ENCODE measurements around the gene SESN3.
"Not testable (repeated sequence)": the region's sequence is repeated elsewhere in the genome, so short reads cannot be mapped to it uniquely, and the experiment has no call there.

SESN3 gene

GRCh38 chr11:95138448-95138847, 92.6 kb downstream of the SESN3 start:
- DNase-seq (ENCODE audit: low spot score in 2 of 2) (no peak), ATAC-seq (replicated peaks; ENCODE audit: extremely low read depth, poor library complexity, severe bottlenecking) (no peak)
- H3K27ac Mint-ChIP-seq (ENCODE audit: low read depth), result no peak overlapping the region
- H3K4me3 Mint-ChIP-seq, result no peak overlapping the region
- H3K27me3 Mint-ChIP-seq, result peaks cover 17% of the 10 kb centered on the region
- H3K9me3 Mint-ChIP-seq, result no peaks in the 10 kb centered on the region
- H3K36me3 Mint-ChIP-seq (ENCODE audit: insufficient read depth), result no peaks in the 10 kb centered on the region
- no peaks in the 10 kb centered on the region for H3K4me1 Mint-ChIP-seq

- DNase-seq (ENCODE audit: low spot score in 2 of 2), result no peak
- Mint-ChIP-seq H3K36me3 (ENCODE audit: insufficient read depth) (peaks cover under 1% of the 10 kb centered on the region), H3K4me1 (peaks cover 3% of the 10 kb centered on the region), H3K4me3 (no peak overlapping the region), H3K27ac (ENCODE audit: low read depth) (no peak overlapping the region), H3K27me3 (peaks cover 6% of the 10 kb centered on the region), H3K9me3 (no peaks in the 10 kb centered on the region)
- ATAC-seq (replicated peaks; ENCODE audit: extremely low read depth, poor library complexity, severe bottlenecking), result no peak
Observed at GRCh38 chr11:95137299-95137698, 93.7 kb downstream of the SESN3 start.

DNA sequence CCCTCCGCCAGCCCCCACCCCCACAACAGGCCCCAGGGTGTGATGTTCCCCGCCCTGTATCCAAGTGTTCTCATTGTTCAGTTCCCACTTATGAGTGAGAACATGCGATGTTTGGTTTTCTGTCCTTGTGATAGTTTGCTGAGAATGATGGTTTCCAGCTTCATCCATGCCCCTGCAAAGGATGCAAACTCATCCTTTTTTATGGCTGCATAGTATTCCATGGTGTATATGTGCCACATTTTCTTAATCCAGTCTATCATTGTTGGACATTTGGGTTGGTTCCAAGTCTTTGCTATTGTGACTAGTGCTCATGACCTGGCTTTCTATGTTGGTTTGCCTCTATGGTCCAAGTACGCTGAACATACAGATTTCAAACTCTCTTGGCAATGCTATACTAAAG, 94.3 kb downstream of the SESN3 start:
- not testable (repeated sequence) for ATAC-seq (replicated peaks; ENCODE audit: extremely low read depth, poor library complexity, severe bottlenecking); DNase-seq (ENCODE audit: low spot score in 2 of 2); H3K27me3 Mint-ChIP-seq; H3K9me3 Mint-ChIP-seq; H3K4me1 Mint-ChIP-seq; H3K4me3 Mint-ChIP-seq; H3K27ac Mint-ChIP-seq (ENCODE audit: low read depth); H3K36me3 Mint-ChIP-seq (ENCODE audit: insufficient read depth)

DNA sequence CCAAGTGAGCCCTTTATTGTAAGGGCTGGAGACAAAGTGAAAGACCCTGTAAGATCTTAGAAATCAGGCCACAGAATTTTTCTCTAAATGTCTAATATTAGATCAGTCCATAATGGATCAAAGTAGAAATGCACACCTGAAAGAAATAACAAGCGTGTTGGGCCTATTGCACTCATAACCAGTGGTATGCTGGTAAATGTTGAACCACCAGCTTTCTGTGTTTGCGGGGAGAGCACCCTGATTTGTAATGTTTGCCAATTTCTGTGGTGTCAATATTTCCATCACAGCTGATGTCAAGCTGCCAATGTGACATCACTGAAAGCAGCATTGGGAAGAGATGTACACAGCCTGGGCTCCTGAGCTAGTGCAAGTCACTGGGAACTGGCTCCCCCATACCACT, 95.1 kb downstream of the SESN3 start:
- Mint-ChIP-seq H3K27ac (ENCODE audit: low read depth) (no peak overlapping the region), H3K4me3 (no peak overlapping the region), H3K27me3 (no peaks in the 10 kb centered on the region), H3K4me1 (peaks cover 6% of the 10 kb centered on the region), H3K36me3 (ENCODE audit: insufficient read depth) (peaks cover 3% of the 10 kb centered on the region), H3K9me3 (no peaks in the 10 kb centered on the region)
- DNase-seq (ENCODE audit: low spot score in 2 of 2) (no peak), ATAC-seq (replicated peaks; ENCODE audit: extremely low read depth, poor library complexity, severe bottlenecking) (no peak)

- no peaks in the 10 kb centered on the region for H3K9me3 Mint-ChIP-seq
- no peak overlapping the region for H3K4me3 Mint-ChIP-seq
- H3K36me3 Mint-ChIP-seq (ENCODE audit: insufficient read depth), result peaks cover 3% of the 10 kb centered on the region
- no peaks in the 10 kb centered on the region for H3K27me3 Mint-ChIP-seq
- peaks cover 6% of the 10 kb centered on the region for H3K4me1 Mint-ChIP-seq
- no peak overlapping the region for H3K27ac Mint-ChIP-seq (ENCODE audit: low read depth)
- no peak for DNase-seq (ENCODE audit: low spot score in 2 of 2)
- ATAC-seq (replicated peaks; ENCODE audit: extremely low read depth, poor library complexity, severe bottlenecking), result no peak
Observed at GRCh38 chr11:95135155-95135554, 95.8 kb downstream of the SESN3 start.

DNA sequence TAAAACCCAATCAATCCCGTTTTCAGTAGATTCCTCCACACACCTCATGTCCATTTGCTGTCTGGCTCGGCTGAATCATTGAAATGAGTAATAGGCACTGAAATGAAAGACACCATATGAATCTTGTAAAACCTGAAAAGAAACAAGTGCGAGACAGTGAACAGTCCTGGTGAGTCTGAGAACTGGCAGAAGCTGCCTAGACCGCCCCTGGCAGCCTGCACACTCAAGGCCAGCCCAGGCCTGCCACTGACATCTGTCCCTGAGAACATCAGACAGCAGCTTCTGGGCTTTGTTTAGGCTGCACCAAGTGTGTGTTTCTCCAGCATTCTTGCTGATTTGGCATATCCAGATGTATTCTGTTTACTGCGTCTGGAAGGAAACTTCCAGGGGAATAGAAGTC, 96.5 kb downstream of the SESN3 start:
- Mint-ChIP-seq H3K4me1 (peaks cover 6% of the 10 kb centered on the region), H3K9me3 (no peaks in the 10 kb centered on the region), H3K4me3 (no peak overlapping the region), H3K27ac (ENCODE audit: low read depth) (no peak overlapping the region), H3K36me3 (ENCODE audit: insufficient read depth) (peaks cover 7% of the 10 kb centered on the region), H3K27me3 (no peaks in the 10 kb centered on the region)
- no peak for ATAC-seq (replicated peaks; ENCODE audit: extremely low read depth, poor library complexity, severe bottlenecking)
- no peak for DNase-seq (ENCODE audit: low spot score in 2 of 2)

GRCh38 chr11:95132956-95133355, 98.0 kb downstream of the SESN3 start:
- no peaks in the 10 kb centered on the region for H3K9me3 Mint-ChIP-seq
- peaks cover 6% of the 10 kb centered on the region for H3K4me1 Mint-ChIP-seq
- no peaks in the 10 kb centered on the region for H3K27me3 Mint-ChIP-seq
- no peak for DNase-seq (ENCODE audit: low spot score in 2 of 2)
- no peak overlapping the region for H3K27ac Mint-ChIP-seq (ENCODE audit: low read depth)
- ATAC-seq (replicated peaks; ENCODE audit: extremely low read depth, poor library complexity, severe bottlenecking), result no peak
- peaks cover 16% of the 10 kb centered on the region for H3K36me3 Mint-ChIP-seq (ENCODE audit: insufficient read depth)
- no peak overlapping the region for H3K4me3 Mint-ChIP-seq

DNA sequence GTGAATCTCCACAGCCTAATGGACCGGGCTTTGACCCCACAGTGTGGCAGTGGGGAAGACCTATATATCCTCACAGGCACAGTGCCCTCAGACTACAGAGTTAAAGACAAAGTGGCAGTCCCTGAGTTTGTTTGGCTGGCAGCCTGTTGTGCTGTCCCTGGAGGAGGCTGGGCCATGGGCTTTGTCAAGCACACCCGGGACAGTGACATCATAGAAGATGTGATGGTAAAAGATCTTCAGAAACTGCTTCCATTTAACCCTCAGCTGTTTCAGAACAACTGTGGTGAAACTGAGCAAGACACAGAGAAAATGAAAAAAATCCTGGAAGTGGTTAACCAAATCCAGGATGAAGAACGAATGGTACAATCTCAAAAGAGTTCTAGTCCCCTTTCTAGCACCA, 102.4 kb downstream of the SESN3 start:
- Mint-ChIP-seq H3K4me1 (peaks cover 6% of the 10 kb centered on the region), H3K4me3 (no peak overlapping the region), H3K27me3 (no peaks in the 10 kb centered on the region), H3K27ac (ENCODE audit: low read depth) (no peak overlapping the region), H3K36me3 (ENCODE audit: insufficient read depth) (peaks cover 16% of the 10 kb centered on the region), H3K9me3 (no peaks in the 10 kb centered on the region)
- DNase-seq (ENCODE audit: low spot score in 2 of 2), result no peak
- ATAC-seq (replicated peaks; ENCODE audit: extremely low read depth, poor library complexity, severe bottlenecking), result no peak

GRCh38 chr11:95123556-95123955, 107.4 kb downstream of the SESN3 start:
- no peaks in the 10 kb centered on the region for H3K9me3 Mint-ChIP-seq
- H3K27ac Mint-ChIP-seq (ENCODE audit: low read depth), result no peak overlapping the region
- H3K36me3 Mint-ChIP-seq (ENCODE audit: insufficient read depth), result peaks cover 5% of the 10 kb centered on the region
- H3K4me3 Mint-ChIP-seq, result no peak overlapping the region
- H3K27me3 Mint-ChIP-seq, result no peaks in the 10 kb centered on the region
- DNase-seq (ENCODE audit: low spot score in 2 of 2) (no peak), ATAC-seq (replicated peaks; ENCODE audit: extremely low read depth, poor library complexity, severe bottlenecking) (no peak)
- peaks cover 13% of the 10 kb centered on the region for H3K4me1 Mint-ChIP-seq

DNA sequence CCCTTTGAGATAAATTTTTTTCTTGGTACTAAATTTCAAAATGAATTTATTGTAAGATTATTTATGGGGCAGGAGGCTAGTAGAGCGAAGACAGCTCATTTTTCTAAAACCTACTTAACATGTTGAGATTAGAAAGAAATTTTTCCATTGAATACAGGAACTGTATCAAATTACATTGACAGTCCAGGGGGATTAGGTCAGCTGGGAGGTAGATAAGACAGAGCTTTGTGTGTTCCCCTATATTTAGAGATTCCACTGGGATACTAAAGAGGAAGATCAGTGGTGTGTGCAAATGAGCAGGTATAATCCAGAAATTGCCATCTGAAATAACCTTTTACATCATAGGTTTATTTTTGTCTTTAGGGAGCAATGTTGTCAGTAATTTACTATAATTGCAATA, 109.3 kb downstream of the SESN3 start:
- ATAC-seq (replicated peaks; ENCODE audit: extremely low read depth, poor library complexity, severe bottlenecking) (no peak), DNase-seq (ENCODE audit: low spot score in 2 of 2) (no peak)
- Mint-ChIP-seq H3K36me3 (ENCODE audit: insufficient read depth) (peaks cover 2% of the 10 kb centered on the region), H3K9me3 (no peaks in the 10 kb centered on the region), H3K4me1 (peaks cover 24% of the 10 kb centered on the region), H3K27ac (ENCODE audit: low read depth) (no peak overlapping the region), H3K4me3 (no peak overlapping the region), H3K27me3 (no peaks in the 10 kb centered on the region)

- H3K9me3 Mint-ChIP-seq, result no peaks in the 10 kb centered on the region
Observed at GRCh38 chr11:95119361-95120060, 111.5 kb downstream of the SESN3 start.

DNA sequence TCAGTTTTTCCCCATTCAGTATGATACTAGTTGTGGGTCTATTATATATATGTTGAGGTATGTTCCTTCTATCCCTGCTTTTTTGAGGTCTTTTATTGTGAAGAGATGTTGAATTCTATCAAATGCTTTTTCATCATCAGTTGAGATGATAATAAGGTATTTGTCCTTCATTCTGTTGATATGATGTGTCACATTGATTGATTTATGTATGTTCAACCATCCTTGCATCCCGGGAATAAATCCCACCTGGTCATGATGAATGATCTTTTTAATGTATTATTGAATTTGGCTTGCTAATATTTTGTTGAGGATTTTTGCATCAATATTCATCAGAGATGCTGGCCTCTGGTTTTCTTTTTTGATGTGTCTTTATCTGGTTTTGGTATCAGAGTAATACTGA, 115.4 kb downstream of the SESN3 start:
- no peak for ATAC-seq (replicated peaks; ENCODE audit: extremely low read depth, poor library complexity, severe bottlenecking)
- H3K9me3 Mint-ChIP-seq, result no peaks in the 10 kb centered on the region
- no peak overlapping the region for H3K27ac Mint-ChIP-seq (ENCODE audit: low read depth)
- peaks cover 2% of the 10 kb centered on the region for H3K36me3 Mint-ChIP-seq (ENCODE audit: insufficient read depth)
- no peak overlapping the region for H3K4me3 Mint-ChIP-seq
- no peak for DNase-seq (ENCODE audit: low spot score in 2 of 2)
- no peaks in the 10 kb centered on the region for H3K27me3 Mint-ChIP-seq
- H3K4me1 Mint-ChIP-seq, result peaks cover 26% of the 10 kb centered on the region

More at GRCh38 chr11:95119361-95120060, 111.5 kb downstream of the SESN3 start:
- Mint-ChIP-seq H3K4me1 (peaks cover 24% of the 10 kb centered on the region), H3K4me3 (no peak overlapping the region), H3K27me3 (no peaks in the 10 kb centered on the region), H3K36me3 (ENCODE audit: insufficient read depth) (peaks cover 2% of the 10 kb centered on the region), H3K27ac (ENCODE audit: low read depth) (no peak overlapping the region)
- DNase-seq (ENCODE audit: low spot score in 2 of 2) (no peak), ATAC-seq (replicated peaks; ENCODE audit: extremely low read depth, poor library complexity, severe bottlenecking) (no peak)
